Breast epithelium (tissue), 3 donors: ENCODE data around the gene PAPSS2.

Experiments used
- CTCF ChIP-seq, 3 donors: fragments of 450-650 bp; IDR thresholded peaks; one replicate each; pipeline ENCODE4 v1.5.1; 2016 to 2017; ENCODE audit warnings: antibody characterized with exemption in 3 of 3, mild to moderate bottlenecking in 3 of 3, moderate library complexity in 3 of 3
- POLR2A ChIP-seq: fragments of 450-650 bp; IDR thresholded peaks from one replicate; pipeline ENCODE4 v1.6.1; 2016; ENCODE audit warnings: antibody characterized with exemption, mild to moderate bottlenecking, moderate library complexity
- POLR2AphosphoS5 ChIP-seq, 3 donors: sonication (generic); formaldehyde crosslinking; IDR thresholded peaks; one replicate each; pipeline ENCODE4 v1.6.1; 2017; ENCODE audit warnings: antibody characterized with exemption in 3 of 3

DNA sequence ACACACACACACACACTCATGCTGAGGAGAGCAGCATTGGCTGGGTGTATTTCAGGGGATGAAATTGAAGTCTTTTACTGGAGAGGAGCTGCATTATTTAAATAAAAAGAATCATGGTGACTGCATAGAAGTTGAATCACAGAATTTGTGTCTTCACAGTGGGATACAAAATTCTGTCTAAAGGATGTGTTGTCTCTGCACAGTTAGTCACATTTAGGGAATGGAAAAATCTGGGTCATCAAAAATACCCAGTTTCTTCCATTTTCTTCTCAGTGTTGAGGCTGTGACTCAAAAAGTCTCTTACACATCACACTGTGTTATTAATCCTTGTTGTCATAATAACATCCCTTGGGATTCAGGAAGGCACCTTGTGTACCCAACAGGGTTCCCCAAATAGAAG, 10.9 kb downstream of the PAPSS2 start:
- no peak for TF ChIP-seq POLR2A
- TF ChIP-seq CTCF (IDR thresholded peaks at IDR 0.05) = no peak
- TF ChIP-seq POLR2AphosphoS5 (IDR thresholded peaks at IDR 0.05) = no peak
